ENCODE results near the gene MDM1. TPM values are rescaled to one million over a fixed set of nuclear protein-coding genes. Genes with fewer than 3 reads are reported as not detected.
A peak's percentile ranks its signal among the peaks of the same experiment; 100 is the strongest.

Gene MDM1
- total RNA-seq, 2 donors from 2014 or later = 8.3 to 12.8 TPM

GRCh38 chr12:68367903-68368302, 35.7 kb upstream of the MDM1 start:
- H3K36me3 ChIP-seq = no peaks in the 10 kb centered on the region
- H3K9me3 ChIP-seq = no peaks in the 10 kb centered on the region
- TF ChIP-seq, protein P1, sequence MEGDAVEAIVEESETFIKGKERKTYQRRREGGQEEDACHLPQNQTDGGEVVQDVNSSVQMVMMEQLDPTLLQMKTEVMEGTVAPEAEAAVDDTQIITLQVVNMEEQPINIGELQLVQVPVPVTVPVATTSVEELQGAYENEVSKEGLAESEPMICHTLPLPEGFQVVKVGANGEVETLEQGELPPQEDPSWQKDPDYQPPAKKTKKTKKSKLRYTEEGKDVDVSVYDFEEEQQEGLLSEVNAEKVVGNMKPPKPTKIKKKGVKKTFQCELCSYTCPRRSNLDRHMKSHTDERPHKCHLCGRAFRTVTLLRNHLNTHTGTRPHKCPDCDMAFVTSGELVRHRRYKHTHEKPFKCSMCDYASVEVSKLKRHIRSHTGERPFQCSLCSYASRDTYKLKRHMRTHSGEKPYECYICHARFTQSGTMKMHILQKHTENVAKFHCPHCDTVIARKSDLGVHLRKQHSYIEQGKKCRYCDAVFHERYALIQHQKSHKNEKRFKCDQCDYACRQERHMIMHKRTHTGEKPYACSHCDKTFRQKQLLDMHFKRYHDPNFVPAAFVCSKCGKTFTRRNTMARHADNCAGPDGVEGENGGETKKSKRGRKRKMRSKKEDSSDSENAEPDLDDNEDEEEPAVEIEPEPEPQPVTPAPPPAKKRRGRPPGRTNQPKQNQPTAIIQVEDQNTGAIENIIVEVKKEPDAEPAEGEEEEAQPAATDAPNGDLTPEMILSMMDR (IDR thresholded peaks at IDR 0.05) = no peak
- DNase-seq (ENCODE audit: low spot score) = no peak
- H3K27me3 ChIP-seq = no peaks in the 10 kb centered on the region
- H3K4me3 ChIP-seq = no peak overlapping the region
- no peak overlapping the region for H3K27ac ChIP-seq
- peaks cover 0 to 27% of the 10 kb centered on the region in 2 donors for H3K4me1 ChIP-seq

DNA sequence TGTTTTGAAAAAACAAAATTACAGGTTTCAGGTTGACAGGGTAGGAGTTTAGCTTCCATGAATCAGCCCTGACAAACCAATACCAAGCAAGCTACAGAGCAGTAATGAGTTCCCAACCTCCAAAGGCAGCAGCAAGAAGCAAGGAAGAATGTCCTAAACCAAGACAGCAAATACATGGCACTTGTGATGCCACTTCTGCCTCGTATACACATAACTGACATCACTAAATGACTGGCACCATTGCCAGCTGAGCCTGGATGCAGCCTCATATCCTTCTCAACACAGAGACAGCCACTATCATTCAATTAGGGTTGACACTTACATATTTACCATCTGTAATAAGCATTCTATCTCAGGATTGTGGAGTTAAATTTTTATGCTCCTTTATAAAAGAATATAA, 35.0 kb upstream of the MDM1 start:
- Histone ChIP-seq H3K4me1 (peaks cover 0 to 27% of the 10 kb centered on the region in 2 donors), H3K9me3 (no peaks in the 10 kb centered on the region), H3K27ac (no peak overlapping the region), H3K27me3 (no peaks in the 10 kb centered on the region), H3K36me3 (no peaks in the 10 kb centered on the region), H3K4me3 (no peak overlapping the region)
- DNase-seq (ENCODE audit: low spot score) = no peak
- TF ChIP-seq, protein P1 (IDR thresholded peaks at IDR 0.05) = no peak

DNA sequence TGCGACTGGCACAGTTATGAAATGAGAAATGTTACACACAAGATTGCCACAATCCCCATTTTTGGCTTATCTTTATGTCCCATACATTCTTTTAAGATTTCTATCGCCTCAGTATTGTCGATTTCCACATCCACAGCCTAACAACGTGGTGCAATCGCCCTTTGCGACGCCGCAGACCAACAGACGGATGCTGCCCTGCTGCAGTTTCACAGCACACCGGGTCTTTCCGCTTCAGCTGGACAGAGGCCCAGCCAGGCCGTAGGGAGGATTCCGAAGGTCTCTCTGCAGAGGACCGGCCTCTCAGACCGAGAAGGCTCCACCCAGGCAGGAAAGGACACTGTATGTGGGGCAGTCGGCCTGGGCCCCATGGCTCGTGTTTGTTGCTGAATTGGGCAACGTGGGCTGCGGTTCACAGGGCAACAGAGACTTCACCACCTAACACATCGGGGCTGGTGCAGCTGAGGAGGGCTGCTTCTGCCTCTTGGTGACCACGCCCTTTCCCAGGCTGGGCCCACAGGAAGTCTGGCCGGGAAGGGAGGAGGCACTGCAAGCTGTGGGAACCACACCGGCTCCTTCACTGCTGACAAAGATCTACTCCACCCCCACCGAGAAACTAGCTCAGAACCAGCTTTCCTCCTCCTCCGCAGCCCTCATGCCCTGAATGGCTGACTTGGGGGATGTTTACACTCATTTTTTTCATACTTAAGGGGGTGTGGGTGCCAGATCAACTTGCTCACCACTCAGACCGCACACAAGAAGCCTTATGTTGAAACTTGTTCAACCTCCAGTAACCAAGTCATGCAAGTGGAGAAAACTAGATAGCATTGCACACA, 32.9 kb upstream of the MDM1 start:
- H3K36me3 ChIP-seq = no peaks in the 10 kb centered on the region
- TF ChIP-seq, protein P1 (IDR thresholded peaks at IDR 0.05) = peak in 1 of 2 donors; percentile 40
- peaks cover 0 to 27% of the 10 kb centered on the region in 2 donors for H3K4me1 ChIP-seq
- peak overlapping the region; percentile 69 to 72 for H3K27ac ChIP-seq
- peak; percentile 97 for DNase-seq (ENCODE audit: low spot score)
- H3K27me3 ChIP-seq = no peaks in the 10 kb centered on the region
- no peaks in the 10 kb centered on the region for H3K9me3 ChIP-seq
- peak overlapping the region; percentile 3 to 46 for H3K4me3 ChIP-seq

DNA sequence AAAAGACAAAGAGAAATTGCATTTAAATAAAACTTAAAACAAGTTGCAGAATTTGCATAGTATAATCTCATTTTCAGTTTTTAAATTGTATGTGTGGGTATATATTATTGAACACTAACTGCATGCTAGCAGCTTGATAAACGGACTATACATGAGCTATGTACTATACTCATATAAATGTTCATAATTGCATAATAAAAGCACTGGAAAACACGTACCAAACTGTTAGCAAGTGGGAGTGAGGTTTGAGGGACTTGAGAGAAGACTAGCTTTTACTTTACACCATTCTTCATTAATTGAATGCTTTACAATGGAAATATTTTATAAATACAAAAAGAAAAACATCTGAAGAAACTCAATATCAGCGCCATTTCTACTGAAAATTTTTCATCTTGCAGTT, 32.2 kb upstream of the MDM1 start:
- peak overlapping the region; percentile 3 to 46 for H3K4me3 ChIP-seq

DNA sequence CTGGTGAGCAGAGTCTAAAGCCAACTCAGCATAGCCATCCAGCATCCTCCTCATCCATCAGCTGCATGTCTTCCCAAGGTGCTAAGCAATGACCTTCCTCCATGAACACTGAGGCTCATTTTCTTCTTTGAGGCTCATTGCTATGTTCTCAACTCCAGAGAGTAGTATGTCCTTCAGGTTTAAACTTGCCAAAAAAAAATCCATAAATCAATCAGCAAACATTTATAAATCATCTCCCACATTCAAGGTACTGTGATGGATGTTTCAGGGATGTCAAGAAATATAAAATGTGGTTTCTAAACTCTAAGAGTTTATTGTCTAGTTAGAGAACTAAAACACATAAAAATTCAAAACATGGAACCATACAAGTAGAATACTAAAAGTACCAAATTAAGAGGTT, 29.8 kb upstream of the MDM1 start:
- no peaks in the 10 kb centered on the region for H3K36me3 ChIP-seq
- no peak for DNase-seq (ENCODE audit: low spot score)
- H3K27ac ChIP-seq = no peak overlapping the region
- TF ChIP-seq, protein P1 (IDR thresholded peaks at IDR 0.05) = no peak
- no peaks in the 10 kb centered on the region for H3K9me3 ChIP-seq
- no peaks in the 10 kb centered on the region for H3K27me3 ChIP-seq
- peaks cover 0 to 28% of the 10 kb centered on the region in 2 donors for H3K4me1 ChIP-seq
- H3K4me3 ChIP-seq = no peak overlapping the region

More for the DNA sequence above, 32.2 kb upstream of the MDM1 start:
- Histone ChIP-seq H3K36me3 (no peaks in the 10 kb centered on the region), H3K4me1 (peaks cover 0 to 27% of the 10 kb centered on the region in 2 donors), H3K27me3 (no peaks in the 10 kb centered on the region), H3K9me3 (no peaks in the 10 kb centered on the region), H3K27ac (peak overlapping the region; percentile 69 to 72)
- TF ChIP-seq, protein P1 (IDR thresholded peaks at IDR 0.05) = no peak
- no peak for DNase-seq (ENCODE audit: low spot score)

Data from right atrium auricular region (tissue), 2 donors.